ENCODE results near the gene TSFM.

DNA sequence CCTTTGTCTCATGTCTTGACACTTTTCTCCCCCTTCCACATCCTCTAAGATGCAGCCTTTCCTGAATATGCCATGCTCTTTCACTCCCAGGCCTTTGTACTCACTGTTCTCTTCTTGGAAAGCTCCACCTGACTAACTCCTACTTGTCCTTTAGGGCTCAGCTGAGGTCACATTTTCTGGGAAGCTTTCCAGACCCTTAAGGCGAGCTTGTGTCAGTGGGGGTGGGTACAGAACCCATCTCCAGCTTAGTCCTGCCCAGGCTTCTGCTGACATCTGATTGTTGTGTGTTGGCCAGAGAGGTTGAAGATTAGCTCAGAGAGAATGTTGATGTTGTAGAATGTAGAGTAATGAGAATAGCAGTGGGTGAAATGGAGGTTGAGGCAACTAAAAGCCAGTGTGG lies 2.9 kb upstream of the TSFM start:
- TF ChIP-seq, protein P1, sequence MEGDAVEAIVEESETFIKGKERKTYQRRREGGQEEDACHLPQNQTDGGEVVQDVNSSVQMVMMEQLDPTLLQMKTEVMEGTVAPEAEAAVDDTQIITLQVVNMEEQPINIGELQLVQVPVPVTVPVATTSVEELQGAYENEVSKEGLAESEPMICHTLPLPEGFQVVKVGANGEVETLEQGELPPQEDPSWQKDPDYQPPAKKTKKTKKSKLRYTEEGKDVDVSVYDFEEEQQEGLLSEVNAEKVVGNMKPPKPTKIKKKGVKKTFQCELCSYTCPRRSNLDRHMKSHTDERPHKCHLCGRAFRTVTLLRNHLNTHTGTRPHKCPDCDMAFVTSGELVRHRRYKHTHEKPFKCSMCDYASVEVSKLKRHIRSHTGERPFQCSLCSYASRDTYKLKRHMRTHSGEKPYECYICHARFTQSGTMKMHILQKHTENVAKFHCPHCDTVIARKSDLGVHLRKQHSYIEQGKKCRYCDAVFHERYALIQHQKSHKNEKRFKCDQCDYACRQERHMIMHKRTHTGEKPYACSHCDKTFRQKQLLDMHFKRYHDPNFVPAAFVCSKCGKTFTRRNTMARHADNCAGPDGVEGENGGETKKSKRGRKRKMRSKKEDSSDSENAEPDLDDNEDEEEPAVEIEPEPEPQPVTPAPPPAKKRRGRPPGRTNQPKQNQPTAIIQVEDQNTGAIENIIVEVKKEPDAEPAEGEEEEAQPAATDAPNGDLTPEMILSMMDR (IDR thresholded peaks at IDR 0.05): no peak
- TF ChIP-seq, protein P2, sequence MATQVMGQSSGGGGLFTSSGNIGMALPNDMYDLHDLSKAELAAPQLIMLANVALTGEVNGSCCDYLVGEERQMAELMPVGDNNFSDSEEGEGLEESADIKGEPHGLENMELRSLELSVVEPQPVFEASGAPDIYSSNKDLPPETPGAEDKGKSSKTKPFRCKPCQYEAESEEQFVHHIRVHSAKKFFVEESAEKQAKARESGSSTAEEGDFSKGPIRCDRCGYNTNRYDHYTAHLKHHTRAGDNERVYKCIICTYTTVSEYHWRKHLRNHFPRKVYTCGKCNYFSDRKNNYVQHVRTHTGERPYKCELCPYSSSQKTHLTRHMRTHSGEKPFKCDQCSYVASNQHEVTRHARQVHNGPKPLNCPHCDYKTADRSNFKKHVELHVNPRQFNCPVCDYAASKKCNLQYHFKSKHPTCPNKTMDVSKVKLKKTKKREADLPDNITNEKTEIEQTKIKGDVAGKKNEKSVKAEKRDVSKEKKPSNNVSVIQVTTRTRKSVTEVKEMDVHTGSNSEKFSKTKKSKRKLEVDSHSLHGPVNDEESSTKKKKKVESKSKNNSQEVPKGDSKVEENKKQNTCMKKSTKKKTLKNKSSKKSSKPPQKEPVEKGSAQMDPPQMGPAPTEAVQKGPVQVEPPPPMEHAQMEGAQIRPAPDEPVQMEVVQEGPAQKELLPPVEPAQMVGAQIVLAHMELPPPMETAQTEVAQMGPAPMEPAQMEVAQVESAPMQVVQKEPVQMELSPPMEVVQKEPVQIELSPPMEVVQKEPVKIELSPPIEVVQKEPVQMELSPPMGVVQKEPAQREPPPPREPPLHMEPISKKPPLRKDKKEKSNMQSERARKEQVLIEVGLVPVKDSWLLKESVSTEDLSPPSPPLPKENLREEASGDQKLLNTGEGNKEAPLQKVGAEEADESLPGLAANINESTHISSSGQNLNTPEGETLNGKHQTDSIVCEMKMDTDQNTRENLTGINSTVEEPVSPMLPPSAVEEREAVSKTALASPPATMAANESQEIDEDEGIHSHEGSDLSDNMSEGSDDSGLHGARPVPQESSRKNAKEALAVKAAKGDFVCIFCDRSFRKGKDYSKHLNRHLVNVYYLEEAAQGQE (IDR thresholded peaks at IDR 0.05; ENCODE audit: insufficient read depth in 1 of 2, low read depth in 2 of 2, low read length in 1 of 2): no peak
- no peak for TF ChIP-seq POLR2AphosphoS5 (IDR thresholded peaks at IDR 0.05; ENCODE audit: low read depth, low read length)
- no peak for TF ChIP-seq SIN3A (IDR thresholded peaks at IDR 0.05; ENCODE audit: borderline replicate concordance, insufficient read depth, low read depth, low read length)
- no peak for TF ChIP-seq TCF7L2 (IDR thresholded peaks at IDR 0.05; ENCODE audit: low read depth, low read length)

All from Panc1 (cell line).